Measurements from ENCODE around the gene CD99L2. TPM values are rescaled to one million over a fixed set of nuclear protein-coding genes. Genes with fewer than 3 reads are reported as not detected.

Gene CD99L2
- total RNA-seq, 1 experiment from 2014 or later, result 156 TPM

GRCh38 chrX:150834695-150835094, 63.8 kb downstream of the CD99L2 start:
- in situ Hi-C loops (cut with HindIII; ENCODE audit: low pct_unique_long_range_greater_than_20kb, low sequenced_read_pairs) (no loop called here), intact Hi-C loops (cut with micrococcal nuclease; ENCODE audit: unreplicated experiment) (no loop called here)
- DNase-seq (ENCODE audit: low read depth, low spot score) (no peak), ATAC-seq (no peak)
- Histone ChIP-seq H3K4me1 (ENCODE audit: control insufficient read depth, insufficient read depth, low read length) (no peaks in the 10 kb centered on the region), H3K36me3 (ENCODE audit: control insufficient read depth, insufficient read depth, low read length) (no peaks in the 10 kb centered on the region), H3K4me3 (ENCODE audit: low read depth in 2 of 2, low read length in 2 of 2) (no peak overlapping the region), H3K27me3 (ENCODE audit: control insufficient read depth, insufficient read depth, low read length) (no peaks in the 10 kb centered on the region), H3K27ac (ENCODE audit: low read length) (no peak overlapping the region), H3K9me3 (ENCODE audit: control insufficient read depth, insufficient read depth, low read depth, low read length) (no peaks in the 10 kb centered on the region)
- no TSS peak for BruUV-seq (replicated peaks)
- TF ChIP-seq REST (IDR thresholded peaks at IDR 0.05; ENCODE audit: insufficient read depth in 1 of 2, low read depth in 2 of 2, low read length in 1 of 2), result no peak
- POLR2A ChIA-PET, result no interaction called here
- CTCF ChIA-PET, result no interaction called here

GRCh38 chrX:150833454-150834056, 64.9 kb downstream of the CD99L2 start:
- Histone ChIP-seq H3K27me3 (ENCODE audit: control insufficient read depth, insufficient read depth, low read length) (no peaks in the 10 kb centered on the region), H3K27ac (ENCODE audit: low read length) (no peak overlapping the region), H3K4me1 (ENCODE audit: control insufficient read depth, insufficient read depth, low read length) (no peaks in the 10 kb centered on the region), H3K9me3 (ENCODE audit: control insufficient read depth, insufficient read depth, low read depth, low read length) (no peaks in the 10 kb centered on the region), H3K4me3 (ENCODE audit: low read depth in 2 of 2, low read length in 2 of 2) (no peak overlapping the region), H3K36me3 (ENCODE audit: control insufficient read depth, insufficient read depth, low read length) (no peaks in the 10 kb centered on the region)
- POLR2A ChIA-PET, result no interaction called here
- CTCF ChIA-PET, result no interaction called here
- BruUV-seq (replicated peaks), result no TSS peak
- ATAC-seq (no peak), DNase-seq (ENCODE audit: low read depth, low spot score) (no peak)
- intact Hi-C loops (cut with micrococcal nuclease; ENCODE audit: unreplicated experiment) (no loop called here), in situ Hi-C loops (cut with HindIII; ENCODE audit: low pct_unique_long_range_greater_than_20kb, low sequenced_read_pairs) (no loop called here)
- TF ChIP-seq POLR2AphosphoS5 (IDR thresholded peaks at IDR 0.05; ENCODE audit: low read depth, low read length) (no peak), CTCF (IDR thresholded peaks at IDR 0.05) (no peak), SIN3A (IDR thresholded peaks at IDR 0.05; ENCODE audit: borderline replicate concordance, insufficient read depth, low read depth, low read length) (no peak), REST (IDR thresholded peaks at IDR 0.05; ENCODE audit: insufficient read depth in 1 of 2, low read depth in 2 of 2, low read length in 1 of 2) (no peak), TCF7L2 (IDR thresholded peaks at IDR 0.05; ENCODE audit: low read depth, low read length) (no peak)
